HEK293T (cell line): Measurements from ENCODE around the gene SHISA9.

Experiments
- ARNT ChIP-seq: fragments of 450-650 bp; IDR thresholded peaks from 2 replicates; pipeline ENCODE4 v1.6.1; 2017; ENCODE audit warnings: mild to moderate bottlenecking
- BHLHE40 ChIP-seq: fragments of 450-650 bp; IDR thresholded peaks from 2 replicates; pipeline ENCODE4 v1.6.1; 2016; ENCODE audit warnings: mild to moderate bottlenecking, moderate library complexity, borderline replicate concordance
- ELF4 ChIP-seq: fragments of 450-650 bp; IDR thresholded peaks from 2 replicates; pipeline ENCODE4 v1.6.1; 2017; ENCODE audit warnings: antibody characterized with exemption
- FOXA1 ChIP-seq: fragments of 450-650 bp; IDR thresholded peaks from 2 replicates; pipeline ENCODE4 v1.6.1; 2016; ENCODE audit warnings: mild to moderate bottlenecking
- FOXM1 ChIP-seq: fragments of 450-650 bp; IDR thresholded peaks from 2 replicates; pipeline ENCODE4 v1.6.1; 2017; ENCODE audit warnings: mild to moderate bottlenecking, borderline replicate concordance
- HDGF ChIP-seq: fragments of 450-650 bp; IDR thresholded peaks from 2 replicates; pipeline ENCODE4 v1.6.1; 2017; ENCODE audit warnings: antibody characterized with exemption, borderline replicate concordance
- L3MBTL2 ChIP-seq: fragments of 450-650 bp; conservative IDR thresholded peaks from 2 replicates; pipeline ENCODE4 v1.6.1; 2016; ENCODE audit warnings: mild to moderate bottlenecking
- SP1 ChIP-seq: fragments of 450-650 bp; IDR thresholded peaks from 2 replicates; pipeline ENCODE4 v1.6.1; 2017
- SUZ12 ChIP-seq: fragments of 450-650 bp; IDR thresholded peaks from 2 replicates; pipeline ENCODE4 v1.6.1; 2016; ENCODE audit warnings: mild to moderate bottlenecking
- ZNF384 ChIP-seq: fragments of 450-650 bp; IDR thresholded peaks from 2 replicates; pipeline ENCODE4 v1.6.1; 2016
- TF ChIP-seq, protein P1 (sequence below): fragments of 450-650 bp; IDR thresholded peaks from 2 replicates; pipeline ENCODE4 v1.6.1; 2016

DNA sequence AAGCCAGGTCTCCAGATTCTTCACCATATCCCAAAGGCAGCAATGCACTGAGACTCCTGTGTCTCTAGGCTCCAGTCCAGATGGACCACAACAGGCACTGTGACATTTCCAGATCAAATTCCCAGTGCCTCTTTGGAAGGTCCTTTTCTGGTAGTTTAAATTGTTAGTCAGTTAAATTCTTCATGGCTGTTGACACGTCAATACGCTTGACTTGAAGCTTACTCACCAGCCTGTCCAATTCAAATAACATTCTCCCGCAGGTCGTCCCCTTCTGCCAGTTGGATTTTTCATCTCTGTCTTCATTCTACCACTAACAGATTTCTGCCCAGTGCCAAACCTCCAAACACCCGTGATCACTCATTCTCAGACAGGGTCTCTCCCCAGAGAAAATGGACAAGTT is 86.7 kb downstream of the SHISA9 start:
- TF ChIP-seq ELF4: no peak
- TF ChIP-seq FOXA1: no peak
- no peak for TF ChIP-seq FOXM1
- no peak for TF ChIP-seq L3MBTL2
- TF ChIP-seq, protein P1, sequence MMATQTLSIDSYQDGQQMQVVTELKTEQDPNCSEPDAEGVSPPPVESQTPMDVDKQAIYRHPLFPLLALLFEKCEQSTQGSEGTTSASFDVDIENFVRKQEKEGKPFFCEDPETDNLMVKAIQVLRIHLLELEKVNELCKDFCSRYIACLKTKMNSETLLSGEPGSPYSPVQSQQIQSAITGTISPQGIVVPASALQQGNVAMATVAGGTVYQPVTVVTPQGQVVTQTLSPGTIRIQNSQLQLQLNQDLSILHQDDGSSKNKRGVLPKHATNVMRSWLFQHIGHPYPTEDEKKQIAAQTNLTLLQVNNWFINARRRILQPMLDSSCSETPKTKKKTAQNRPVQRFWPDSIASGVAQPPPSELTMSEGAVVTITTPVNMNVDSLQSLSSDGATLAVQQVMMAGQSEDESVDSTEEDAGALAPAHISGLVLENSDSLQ: no peak
- no peak for TF ChIP-seq ZNF384
- no peak for TF ChIP-seq SUZ12
- no peak for TF ChIP-seq SP1
- TF ChIP-seq BHLHE40: no peak
- TF ChIP-seq HDGF: no peak
- TF ChIP-seq ARNT: no peak
